ENCODE measurements around the gene SRSF10.

- no peak for TF ChIP-seq POLR2A (IDR thresholded peaks at IDR 0.05)
- TF ChIP-seq, protein P1, sequence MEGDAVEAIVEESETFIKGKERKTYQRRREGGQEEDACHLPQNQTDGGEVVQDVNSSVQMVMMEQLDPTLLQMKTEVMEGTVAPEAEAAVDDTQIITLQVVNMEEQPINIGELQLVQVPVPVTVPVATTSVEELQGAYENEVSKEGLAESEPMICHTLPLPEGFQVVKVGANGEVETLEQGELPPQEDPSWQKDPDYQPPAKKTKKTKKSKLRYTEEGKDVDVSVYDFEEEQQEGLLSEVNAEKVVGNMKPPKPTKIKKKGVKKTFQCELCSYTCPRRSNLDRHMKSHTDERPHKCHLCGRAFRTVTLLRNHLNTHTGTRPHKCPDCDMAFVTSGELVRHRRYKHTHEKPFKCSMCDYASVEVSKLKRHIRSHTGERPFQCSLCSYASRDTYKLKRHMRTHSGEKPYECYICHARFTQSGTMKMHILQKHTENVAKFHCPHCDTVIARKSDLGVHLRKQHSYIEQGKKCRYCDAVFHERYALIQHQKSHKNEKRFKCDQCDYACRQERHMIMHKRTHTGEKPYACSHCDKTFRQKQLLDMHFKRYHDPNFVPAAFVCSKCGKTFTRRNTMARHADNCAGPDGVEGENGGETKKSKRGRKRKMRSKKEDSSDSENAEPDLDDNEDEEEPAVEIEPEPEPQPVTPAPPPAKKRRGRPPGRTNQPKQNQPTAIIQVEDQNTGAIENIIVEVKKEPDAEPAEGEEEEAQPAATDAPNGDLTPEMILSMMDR (IDR thresholded peaks at IDR 0.05) = no peak
Measured at GRCh38 chr1:24020470-24020869, 40.3 kb upstream of the SRSF10 start.
